ENCODE results near the gene MRPL34. TPM values are rescaled to one million over a fixed set of nuclear protein-coding genes. Genes with fewer than 3 reads are reported as not detected.

The MRPL34 gene
- total and polyA plus RNA-seq, 2 experiments from 2014 or later: 184 to 274 TPM

DNA sequence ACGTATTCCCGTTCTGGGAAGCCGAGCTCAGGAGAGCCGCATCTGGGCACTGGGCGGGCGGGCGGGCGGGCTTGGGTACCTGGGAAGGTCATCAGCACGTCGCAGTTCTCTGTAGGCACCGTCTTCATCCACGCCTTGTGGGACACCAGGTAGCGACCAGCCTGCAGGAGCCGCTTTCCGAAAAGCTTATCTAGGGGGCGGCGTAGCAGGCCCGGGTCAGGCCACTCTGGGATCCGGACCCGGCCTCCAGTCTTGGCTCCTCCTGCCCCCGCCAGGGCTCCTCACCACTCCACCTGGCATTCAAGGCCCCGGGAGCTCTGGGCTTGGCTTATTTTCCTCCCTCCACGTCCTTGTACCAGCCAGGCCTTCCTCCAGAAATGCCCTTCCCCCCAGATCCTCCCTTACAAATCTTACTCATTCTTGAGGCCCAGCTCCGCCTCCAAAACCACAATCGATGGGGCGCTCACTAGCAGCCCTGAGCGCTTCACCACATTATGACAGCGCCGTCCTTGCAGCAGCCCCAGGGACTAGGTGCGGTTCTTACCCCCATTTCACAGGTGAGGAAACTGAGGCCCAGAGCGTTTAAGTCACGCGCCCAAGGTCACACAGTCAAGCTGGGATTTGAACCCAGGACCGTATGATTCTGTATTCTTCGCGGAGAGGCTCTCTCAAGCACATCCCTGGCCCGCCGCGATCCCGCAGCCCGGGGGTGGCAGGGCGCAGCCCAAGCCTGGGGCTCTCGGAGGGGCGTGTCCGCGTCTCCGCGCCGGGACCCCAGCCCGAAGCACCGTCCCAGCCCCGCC is 28.1 kb downstream of the MRPL34 start:
- TF ChIP-seq, protein P1, sequence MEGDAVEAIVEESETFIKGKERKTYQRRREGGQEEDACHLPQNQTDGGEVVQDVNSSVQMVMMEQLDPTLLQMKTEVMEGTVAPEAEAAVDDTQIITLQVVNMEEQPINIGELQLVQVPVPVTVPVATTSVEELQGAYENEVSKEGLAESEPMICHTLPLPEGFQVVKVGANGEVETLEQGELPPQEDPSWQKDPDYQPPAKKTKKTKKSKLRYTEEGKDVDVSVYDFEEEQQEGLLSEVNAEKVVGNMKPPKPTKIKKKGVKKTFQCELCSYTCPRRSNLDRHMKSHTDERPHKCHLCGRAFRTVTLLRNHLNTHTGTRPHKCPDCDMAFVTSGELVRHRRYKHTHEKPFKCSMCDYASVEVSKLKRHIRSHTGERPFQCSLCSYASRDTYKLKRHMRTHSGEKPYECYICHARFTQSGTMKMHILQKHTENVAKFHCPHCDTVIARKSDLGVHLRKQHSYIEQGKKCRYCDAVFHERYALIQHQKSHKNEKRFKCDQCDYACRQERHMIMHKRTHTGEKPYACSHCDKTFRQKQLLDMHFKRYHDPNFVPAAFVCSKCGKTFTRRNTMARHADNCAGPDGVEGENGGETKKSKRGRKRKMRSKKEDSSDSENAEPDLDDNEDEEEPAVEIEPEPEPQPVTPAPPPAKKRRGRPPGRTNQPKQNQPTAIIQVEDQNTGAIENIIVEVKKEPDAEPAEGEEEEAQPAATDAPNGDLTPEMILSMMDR (IDR thresholded peaks at IDR 0.05; ENCODE audit: low read depth, low read length): peak; percentile 2
- Histone ChIP-seq H3K4me1 (ENCODE audit: low read depth) (peaks cover 4% of the 10 kb centered on the region), H3K36me3 (no peaks in the 10 kb centered on the region), H3K9me3 (ENCODE audit: low read depth) (no peaks in the 10 kb centered on the region), H3K4me3 (peak overlapping the region; percentile 64), H3K27ac (peak overlapping the region; percentile 63), H3K27me3 (peaks cover 11% of the 10 kb centered on the region)
- DNase-seq (ENCODE audit: low read depth in 1 of 2, low spot score in 1 of 2): peak in 1 of 2 donors; percentile 89

DNA sequence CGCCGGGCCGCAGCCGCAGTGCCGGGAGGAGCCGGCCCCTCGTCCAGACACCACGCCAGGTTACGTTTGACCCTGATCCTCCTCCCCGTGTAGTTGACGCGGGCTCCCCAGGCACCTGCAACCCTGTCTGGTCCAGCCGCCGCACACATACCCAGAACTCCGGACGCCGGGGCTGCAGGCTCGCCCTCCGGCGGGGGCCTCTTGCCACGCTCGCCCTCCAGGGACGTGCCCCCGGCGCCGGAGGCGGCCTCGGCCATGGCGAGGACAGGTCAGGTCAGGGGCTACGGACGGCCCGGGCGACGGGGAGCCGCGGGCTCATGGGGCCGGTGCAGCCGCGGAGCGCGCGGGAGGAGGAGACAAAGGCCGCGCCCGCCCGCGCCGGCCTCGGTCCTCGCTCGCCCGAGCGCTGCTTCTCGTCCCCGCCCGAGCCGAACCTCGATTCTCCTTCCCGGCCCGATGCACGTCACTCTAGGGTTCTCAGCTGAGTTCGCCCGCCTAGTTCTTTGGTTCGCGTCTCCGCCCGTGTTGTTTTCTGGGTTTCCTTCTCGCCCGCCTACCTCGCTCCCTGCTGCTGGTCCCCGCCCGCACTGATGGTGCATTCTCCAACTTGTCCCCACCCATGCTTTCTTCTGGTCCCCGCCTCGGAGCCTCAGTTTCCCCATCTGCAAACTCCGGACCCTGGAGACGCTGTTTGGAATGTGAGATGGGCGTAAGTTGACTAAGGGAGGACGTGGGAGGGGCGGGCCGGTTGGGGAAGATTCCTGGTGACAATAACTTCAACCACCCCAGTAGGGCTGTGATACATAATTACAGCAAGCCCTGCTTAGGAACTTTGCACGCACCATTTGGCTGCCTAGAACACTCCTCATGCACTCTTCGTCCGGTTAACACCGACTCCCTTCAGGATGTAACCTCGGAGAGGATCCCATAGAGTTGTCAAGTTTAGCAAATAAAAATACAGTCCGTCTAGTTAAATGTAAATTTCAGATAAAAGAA is 29.0 kb downstream of the MRPL34 start, which contains the start of gene ANO8:
Gene ANO8, minus strand, starts transcription at position 442 of the 996 bp plus-strand sequence. Its CDS starts 185 bp downstream, at position 257.
- H3K4me3 ChIP-seq: peak within 1 kb of the TSS; percentile 64
- no peaks in the 10 kb centered on the region for H3K9me3 ChIP-seq (ENCODE audit: low read depth)
- TF ChIP-seq, protein P1 (IDR thresholded peaks at IDR 0.05; ENCODE audit: low read depth, low read length): no peak
- H3K27ac ChIP-seq: peak within 1 kb of the TSS; percentile 63
- H3K36me3 ChIP-seq: no peaks in the 10 kb centered on the region
- peaks cover 4% of the 10 kb centered on the region for H3K4me1 ChIP-seq (ENCODE audit: low read depth)
- peaks cover 2% of the 10 kb centered on the region for H3K27me3 ChIP-seq
- DNase-seq (ENCODE audit: low read depth in 1 of 2, low spot score in 1 of 2): peak; percentile 97 to 100

DNA sequence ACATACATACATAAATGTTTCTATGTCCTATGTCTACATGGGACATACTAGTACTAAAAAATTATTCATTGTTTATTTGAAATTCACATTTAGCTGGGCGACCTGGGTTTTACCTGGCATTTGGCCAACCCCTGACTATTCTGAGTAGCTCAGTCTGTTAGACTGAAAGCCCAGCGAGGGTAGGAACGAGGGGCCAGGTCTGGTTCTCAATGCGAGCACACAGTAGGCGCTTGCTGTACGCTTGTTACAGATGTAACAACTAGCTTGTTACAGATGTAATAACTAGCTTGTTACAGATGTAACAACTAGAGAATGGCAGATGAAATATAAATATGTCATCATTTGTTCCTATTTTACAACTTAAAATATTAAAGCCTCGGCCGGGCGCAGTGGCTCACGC is 29.9 kb downstream of the MRPL34 start:
- no peak overlapping the region for H3K4me3 ChIP-seq
- H3K9me3 ChIP-seq (ENCODE audit: low read depth): no peaks in the 10 kb centered on the region
- peaks cover 4% of the 10 kb centered on the region for H3K4me1 ChIP-seq (ENCODE audit: low read depth)
- DNase-seq (ENCODE audit: low read depth in 1 of 2, low spot score in 1 of 2): no peak
- TF ChIP-seq, protein P1 (IDR thresholded peaks at IDR 0.05; ENCODE audit: low read depth, low read length): no peak
- no peak overlapping the region for H3K27ac ChIP-seq
- no peaks in the 10 kb centered on the region for H3K36me3 ChIP-seq
- no peaks in the 10 kb centered on the region for H3K27me3 ChIP-seq

DNA sequence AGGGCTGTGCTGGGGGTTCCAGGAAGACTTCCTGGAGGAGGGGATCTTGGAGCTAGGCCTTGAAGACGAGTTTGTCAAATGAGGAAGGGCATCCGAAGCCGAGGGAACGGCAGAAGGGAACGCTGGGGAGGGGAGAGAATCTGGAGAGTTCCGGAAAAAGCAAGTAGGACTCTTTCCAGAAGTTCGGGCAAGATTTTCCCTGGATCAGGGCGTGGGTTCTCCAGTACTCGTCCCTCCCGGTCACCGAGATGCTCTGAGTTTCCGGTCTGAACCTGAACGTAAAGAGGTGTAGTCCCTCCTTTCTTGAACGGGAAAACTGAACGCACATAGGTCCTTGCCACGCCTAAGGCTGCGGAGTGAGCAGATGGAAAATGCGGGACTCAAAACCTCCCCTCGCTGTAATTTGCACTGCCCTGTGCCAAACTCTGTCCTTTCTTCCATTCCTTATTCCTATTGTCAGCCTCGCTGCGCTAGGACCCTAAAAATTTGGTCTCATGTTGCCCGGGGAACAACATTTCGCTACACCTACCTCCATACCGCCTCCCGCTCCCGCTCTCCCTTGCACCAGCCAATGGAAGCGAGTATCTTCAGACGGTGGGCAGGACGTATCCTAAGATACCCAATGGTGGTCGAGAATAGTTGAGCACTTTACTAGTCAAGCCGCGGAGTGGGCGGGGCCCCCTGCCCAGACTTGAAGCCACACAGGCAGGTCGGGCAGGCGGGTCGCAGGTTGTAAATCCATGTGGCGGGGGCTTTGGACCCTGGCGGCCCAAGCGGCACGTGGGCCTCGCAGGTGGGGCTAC is 31.4 kb downstream of the MRPL34 start, which contains the start of gene GTPBP3:
Gene GTPBP3, plus strand, starts transcription at position 682 of the 803 bp plus-strand sequence. Its CDS starts 59 bp downstream, at position 741.
- no peaks in the 10 kb centered on the region for H3K36me3 ChIP-seq
- peak; percentile 99 to 100 for DNase-seq (ENCODE audit: low read depth in 1 of 2, low spot score in 1 of 2)
- H3K4me3 ChIP-seq: peak within 1 kb of the TSS; percentile 65
- no peaks in the 10 kb centered on the region for H3K9me3 ChIP-seq (ENCODE audit: low read depth)
- no peaks in the 10 kb centered on the region for H3K27me3 ChIP-seq
- TF ChIP-seq, protein P1 (IDR thresholded peaks at IDR 0.05; ENCODE audit: low read depth, low read length): no peak
- H3K4me1 ChIP-seq (ENCODE audit: low read depth): peaks cover 4% of the 10 kb centered on the region
- H3K27ac ChIP-seq: peak within 1 kb of the TSS; percentile 71

All from cardiac muscle cell (in vitro differentiated cells and primary cell).